A549 (cell line): ENCODE measurements around the gene TJP1.

Source experiments
- BHLHE40 ChIP-seq: IDR thresholded peaks from 2 replicates; pipeline ENCODE4 v1.6.1; 2012; ENCODE audit warnings: low read depth, low read length, inconsistent platforms
- JUN ChIP-seq, 2 experiments: fragments of >200 bp; sonication (Bioruptor Twin); formaldehyde crosslinking; IDR thresholded peaks; 2 replicates in 1 of 2; 3 replicates in 1 of 2; pipeline ENCODE4 v1.6.1; 2016 to 2017
- JUNB ChIP-seq: fragments of >200 bp; sonication (Bioruptor Twin); formaldehyde crosslinking; IDR thresholded peaks from 2 replicates; pipeline ENCODE4 v1.6.1; 2016
- POLR2A ChIP-seq: IDR thresholded peaks from 2 replicates; pipeline ENCODE4 v1.6.1; 2012; ENCODE audit warnings: mild to moderate bottlenecking, low read length
- TF ChIP-seq, protein P1 (sequence below): fragments of >200 bp; sonication (Bioruptor Twin); formaldehyde crosslinking; IDR thresholded peaks from 3 replicates; pipeline ENCODE4 v1.5.1; 2016
- TF ChIP-seq, protein P2 (sequence below): fragments of 450-650 bp; IDR thresholded peaks from 2 replicates; pipeline ENCODE4 v1.6.1; 2014; ENCODE audit warnings: antibody characterized with exemption

DNA sequence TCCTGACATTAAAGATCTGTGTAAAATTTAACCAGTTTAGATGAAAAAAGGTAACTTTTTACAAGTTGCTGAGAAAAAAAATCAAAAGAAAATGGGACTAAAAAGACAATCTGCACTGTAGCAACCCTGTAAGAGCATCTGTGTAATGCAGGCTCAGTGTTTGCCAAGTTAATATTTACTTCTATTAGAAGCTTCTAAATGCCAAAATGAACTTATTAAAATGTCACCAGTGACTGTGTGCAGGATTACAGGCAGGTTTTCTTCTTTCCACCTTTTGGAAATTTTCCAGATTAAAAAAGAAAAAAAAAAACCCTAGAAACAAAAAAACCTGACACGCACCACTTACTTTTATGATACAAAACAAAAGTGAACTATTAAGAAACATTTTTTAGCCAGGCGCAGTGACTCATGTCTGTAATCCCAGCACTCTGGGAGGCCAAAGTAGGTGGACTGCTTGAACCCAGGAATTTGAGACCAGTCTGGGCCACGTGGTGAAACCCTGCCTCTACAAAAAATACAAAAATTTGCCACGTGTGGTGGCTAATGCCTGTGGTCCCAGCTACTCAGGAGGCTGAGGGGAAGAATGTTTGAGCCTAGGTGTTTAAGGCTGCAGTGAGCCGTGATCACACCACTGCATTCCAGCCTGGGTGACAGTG lies 87.2 kb downstream of the TJP1 start:
- TF ChIP-seq, protein P1, sequence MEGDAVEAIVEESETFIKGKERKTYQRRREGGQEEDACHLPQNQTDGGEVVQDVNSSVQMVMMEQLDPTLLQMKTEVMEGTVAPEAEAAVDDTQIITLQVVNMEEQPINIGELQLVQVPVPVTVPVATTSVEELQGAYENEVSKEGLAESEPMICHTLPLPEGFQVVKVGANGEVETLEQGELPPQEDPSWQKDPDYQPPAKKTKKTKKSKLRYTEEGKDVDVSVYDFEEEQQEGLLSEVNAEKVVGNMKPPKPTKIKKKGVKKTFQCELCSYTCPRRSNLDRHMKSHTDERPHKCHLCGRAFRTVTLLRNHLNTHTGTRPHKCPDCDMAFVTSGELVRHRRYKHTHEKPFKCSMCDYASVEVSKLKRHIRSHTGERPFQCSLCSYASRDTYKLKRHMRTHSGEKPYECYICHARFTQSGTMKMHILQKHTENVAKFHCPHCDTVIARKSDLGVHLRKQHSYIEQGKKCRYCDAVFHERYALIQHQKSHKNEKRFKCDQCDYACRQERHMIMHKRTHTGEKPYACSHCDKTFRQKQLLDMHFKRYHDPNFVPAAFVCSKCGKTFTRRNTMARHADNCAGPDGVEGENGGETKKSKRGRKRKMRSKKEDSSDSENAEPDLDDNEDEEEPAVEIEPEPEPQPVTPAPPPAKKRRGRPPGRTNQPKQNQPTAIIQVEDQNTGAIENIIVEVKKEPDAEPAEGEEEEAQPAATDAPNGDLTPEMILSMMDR, result no peak
- TF ChIP-seq JUN (IDR thresholded peaks at IDR 0.05) (peak; percentile 86 to 95; a peak in 4 of 5 replicates), POLR2A (no peak), BHLHE40 (no peak), JUNB (peak; percentile 96)
- TF ChIP-seq, protein P2, sequence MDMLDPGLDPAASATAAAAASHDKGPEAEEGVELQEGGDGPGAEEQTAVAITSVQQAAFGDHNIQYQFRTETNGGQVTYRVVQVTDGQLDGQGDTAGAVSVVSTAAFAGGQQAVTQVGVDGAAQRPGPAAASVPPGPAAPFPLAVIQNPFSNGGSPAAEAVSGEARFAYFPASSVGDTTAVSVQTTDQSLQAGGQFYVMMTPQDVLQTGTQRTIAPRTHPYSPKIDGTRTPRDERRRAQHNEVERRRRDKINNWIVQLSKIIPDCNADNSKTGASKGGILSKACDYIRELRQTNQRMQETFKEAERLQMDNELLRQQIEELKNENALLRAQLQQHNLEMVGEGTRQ, result peak; percentile 87
